Renal cortex interstitium (tissue), 11 donors: ENCODE measurements around the gene DACT2. TPM values are rescaled to one million over a fixed set of nuclear protein-coding genes. Genes with fewer than 3 reads are reported as not detected.

ENCODE experiments used
- DNase-seq, 11 donors: peaks; one replicate each; pipeline ENCODE4 v3.0.0-alpha.2; 2013; ENCODE audit warnings: low read depth in 9 of 11, low spot score in 4 of 11; ENCODE audit errors: extremely low read depth in 1 of 11
- polyA plus RNA-seq, 3 donors: library from polyadenylated mRNA; unstranded; fragments of 120-200 nt; gene quantifications; one replicate each; pipeline ENCODE4 v1.2.1, GENCODE V29; 2013; ENCODE audit not compliant: insufficient read length in 3 of 3

The DACT2 gene
- polyA plus RNA-seq, 3 donors, result 18.2 to 26.4 (median 22.6) TPM

- no peak for DNase-seq
Observed at GRCh38 chr6:168261234-168261633, 58.3 kb downstream of the DACT2 start.

GRCh38 chr6:168260420-168260987, 59.1 kb downstream of the DACT2 start:
- DNase-seq, result no peak

GRCh38 chr6:168258795-168259194, 60.8 kb downstream of the DACT2 start:
- no peak for DNase-seq

GRCh38 chr6:168256940-168257339, 62.6 kb downstream of the DACT2 start:
- DNase-seq, result no peak

Other genes with a start within 250 kb of the DACT2 start
- gene FRMD1, start 240.6 kb downstream of the DACT2 start, polyA plus RNA-seq, result 10 to 100 TPM; 15.1 to 27.1 (median 17.2) TPM
- 10 to 100 TPM; 22.2 to 33.1 (median 28.5) TPM for gene SMOC2, start 121.4 kb upstream of the DACT2 start, polyA plus RNA-seq